Daoy (cell line): ENCODE results near the gene CHD8. TPM values are rescaled to one million over a fixed set of nuclear protein-coding genes. Genes with fewer than 3 reads are reported as not detected.
"Not testable (repeated sequence)": the region's sequence is repeated elsewhere in the genome, so short reads cannot be mapped to it uniquely, and the experiment has no call there.

Experiments used
- DNase-seq: peaks from one replicate; pipeline ENCODE4 v3.0.0-alpha.2; 2015; ENCODE audit warnings: low read depth
- total RNA-seq: library from RNA; depleted of rRNA; stranded (reverse); fragments of >200 nt; shearing (Covaris generic); gene quantifications from 2 replicates; pipeline ENCODE4 v1.2.3, GENCODE V29; 2014

CHD8 gene
- total RNA-seq, 1 experiment from 2014 or later: 42.6 TPM

GRCh38 chr14:21436567-21437062, 19.3 kb downstream of the CHD8 start:
- no peak for DNase-seq

DNA sequence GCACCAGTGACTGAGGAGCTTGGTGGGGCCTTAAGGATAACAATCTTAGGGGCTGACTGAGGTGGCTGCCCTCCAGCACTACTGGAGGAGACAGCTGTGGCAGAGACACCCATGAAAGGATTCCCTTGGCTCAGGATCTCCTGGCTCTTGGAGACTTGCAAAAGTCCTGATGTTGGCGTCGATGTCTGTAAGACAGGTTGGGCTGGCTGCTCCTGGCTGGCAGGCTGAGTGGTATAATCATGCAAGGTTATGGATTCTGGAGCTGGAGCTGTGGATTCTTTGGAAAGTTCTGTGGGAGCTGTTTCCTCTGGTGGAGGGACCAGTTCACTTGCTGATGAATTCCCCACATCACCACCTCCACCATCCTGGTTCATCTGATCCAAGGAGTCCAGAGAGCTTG, 24.8 kb downstream of the CHD8 start:
- DNase-seq: no peak

- DNase-seq: peak; percentile 10
Observed at GRCh38 chr14:21428930-21429329, 27.0 kb downstream of the CHD8 start.

GRCh38 chr14:21426692-21427091, 29.2 kb downstream of the CHD8 start:
- no peak for DNase-seq

GRCh38 chr14:21419528-21419927, 36.4 kb downstream of the CHD8 start:
- no peak for DNase-seq

- no peak for DNase-seq
Observed at GRCh38 chr14:21415329-21415728, 40.6 kb downstream of the CHD8 start.

- no peak for DNase-seq
Observed at GRCh38 chr14:21414137-21414631, 41.7 kb downstream of the CHD8 start.

DNA sequence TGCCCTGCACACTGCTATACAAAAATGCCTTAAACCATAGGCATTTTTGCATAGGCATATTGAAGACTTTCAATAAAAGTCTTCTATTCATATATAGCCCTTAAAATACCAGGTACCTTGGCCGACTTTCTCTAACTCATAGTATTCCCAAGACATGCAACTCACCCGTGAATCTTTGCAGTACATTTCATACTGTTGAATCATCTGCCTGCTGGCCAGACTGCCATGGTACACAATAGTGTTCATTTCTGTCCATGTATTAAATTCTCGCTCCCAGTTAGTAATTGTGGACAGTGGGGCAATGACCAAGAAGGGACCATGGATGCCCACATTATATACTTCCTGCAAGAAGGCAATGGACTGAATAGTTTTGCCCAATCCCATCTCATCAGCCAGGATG, 47.8 kb downstream of the CHD8 start:
- DNase-seq: peak; percentile 29

DNA sequence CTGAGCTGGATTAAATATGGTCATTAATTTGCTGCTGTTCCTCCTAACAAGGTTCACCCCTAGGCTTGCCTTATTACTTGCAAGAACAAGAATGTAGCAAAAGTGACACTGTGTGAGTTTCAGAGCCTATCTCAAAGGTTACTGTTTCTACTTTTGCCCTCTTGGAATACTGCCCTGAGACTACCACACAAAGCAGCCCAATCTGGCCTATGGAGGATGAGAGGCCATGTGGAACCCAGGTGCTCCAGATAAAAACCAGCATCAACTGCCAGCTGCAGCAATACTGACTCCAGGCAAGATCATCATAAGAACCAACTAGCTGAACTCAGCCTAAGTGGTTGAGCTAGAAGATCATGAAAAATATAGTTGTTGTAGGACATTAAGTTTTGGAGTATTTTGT, 49.7 kb downstream of the CHD8 start:
- no peak for DNase-seq

- DNase-seq: no peak
Observed at GRCh38 chr14:21405097-21405496, 50.8 kb downstream of the CHD8 start.

- DNase-seq: no peak
Observed at GRCh38 chr14:21399311-21399870, 56.5 kb downstream of the CHD8 start.

GRCh38 chr14:21398901-21399300, 57.0 kb downstream of the CHD8 start:
- no peak for DNase-seq

GRCh38 chr14:21395450-21395849, 60.5 kb downstream of the CHD8 start:
- no peak for DNase-seq

DNA sequence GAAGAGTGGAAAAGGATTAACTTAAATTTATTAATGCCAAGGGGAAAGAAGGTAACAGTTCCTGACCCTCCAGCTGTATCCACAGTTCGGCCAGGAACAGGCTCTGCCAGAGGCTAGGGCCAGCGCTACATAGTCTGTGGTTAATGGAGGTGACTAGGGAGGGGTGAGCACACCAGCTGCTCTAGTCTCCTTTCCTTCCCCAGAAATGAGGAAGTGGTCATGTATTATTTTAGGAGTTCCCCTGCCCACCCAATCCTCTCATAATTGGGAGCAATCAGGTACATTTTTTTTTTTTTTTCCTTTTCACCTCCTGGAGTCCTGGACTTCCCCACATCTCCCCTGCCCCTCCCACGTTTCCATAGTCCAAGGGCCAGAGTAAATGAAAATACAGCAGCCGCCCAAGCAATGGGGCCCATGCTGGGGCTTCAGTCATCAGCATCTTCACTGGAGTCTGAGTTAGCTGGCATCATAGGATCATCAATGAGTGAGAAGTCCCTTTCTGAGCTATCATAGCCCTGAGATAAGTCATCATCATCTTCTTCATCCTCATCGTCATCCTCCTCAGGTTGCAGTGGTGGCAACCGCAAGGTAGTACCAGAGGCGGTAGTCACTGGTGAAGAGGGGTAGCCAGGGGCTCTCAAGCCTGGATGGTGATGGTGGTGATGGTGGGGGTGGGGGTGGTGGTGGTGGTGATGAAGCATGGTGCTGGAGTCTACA, 70.6 kb downstream of the CHD8 start:
- no peak for DNase-seq

- no peak for DNase-seq
Observed at GRCh38 chr14:21384494-21384851, 71.5 kb downstream of the CHD8 start.

DNA sequence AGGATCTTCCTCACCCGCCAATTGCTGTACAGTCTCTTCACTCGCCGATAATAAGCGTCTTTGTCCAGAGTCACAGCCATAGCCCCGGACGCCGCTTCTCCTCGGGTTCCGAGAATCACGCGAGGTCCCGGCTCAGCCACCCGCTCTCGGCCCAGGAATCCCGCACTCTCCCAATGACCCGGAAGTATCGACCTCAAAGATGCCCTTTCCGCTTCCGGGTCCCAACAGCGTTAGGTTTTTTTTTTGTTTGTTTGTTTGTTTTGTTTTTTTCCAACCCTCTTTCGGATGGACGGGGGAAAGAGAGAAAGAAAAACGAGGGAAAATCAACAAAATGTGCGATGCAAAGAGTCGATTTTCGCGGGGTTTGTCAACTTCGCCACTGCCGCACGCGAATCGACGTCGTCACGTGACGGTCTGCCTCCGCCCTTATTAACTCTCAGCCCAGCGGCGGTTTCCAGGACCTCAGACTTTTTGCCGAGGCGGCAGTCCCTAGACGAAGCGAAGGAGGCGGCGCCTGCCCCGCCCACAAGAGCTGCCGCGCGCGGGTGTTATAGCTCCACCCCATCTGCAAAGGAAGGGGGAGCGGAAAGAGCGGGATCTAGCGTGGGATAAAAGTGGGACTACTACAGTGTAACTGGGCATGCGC, 72.0 kb downstream of the CHD8 start, which contains the start of gene SUPT16H:
TSS of gene SUPT16H (minus strand) at position 172 of the 646 bp plus-strand sequence. CDS start at position 80, 92 bp downstream.
- DNase-seq: peak; percentile 98

DNA sequence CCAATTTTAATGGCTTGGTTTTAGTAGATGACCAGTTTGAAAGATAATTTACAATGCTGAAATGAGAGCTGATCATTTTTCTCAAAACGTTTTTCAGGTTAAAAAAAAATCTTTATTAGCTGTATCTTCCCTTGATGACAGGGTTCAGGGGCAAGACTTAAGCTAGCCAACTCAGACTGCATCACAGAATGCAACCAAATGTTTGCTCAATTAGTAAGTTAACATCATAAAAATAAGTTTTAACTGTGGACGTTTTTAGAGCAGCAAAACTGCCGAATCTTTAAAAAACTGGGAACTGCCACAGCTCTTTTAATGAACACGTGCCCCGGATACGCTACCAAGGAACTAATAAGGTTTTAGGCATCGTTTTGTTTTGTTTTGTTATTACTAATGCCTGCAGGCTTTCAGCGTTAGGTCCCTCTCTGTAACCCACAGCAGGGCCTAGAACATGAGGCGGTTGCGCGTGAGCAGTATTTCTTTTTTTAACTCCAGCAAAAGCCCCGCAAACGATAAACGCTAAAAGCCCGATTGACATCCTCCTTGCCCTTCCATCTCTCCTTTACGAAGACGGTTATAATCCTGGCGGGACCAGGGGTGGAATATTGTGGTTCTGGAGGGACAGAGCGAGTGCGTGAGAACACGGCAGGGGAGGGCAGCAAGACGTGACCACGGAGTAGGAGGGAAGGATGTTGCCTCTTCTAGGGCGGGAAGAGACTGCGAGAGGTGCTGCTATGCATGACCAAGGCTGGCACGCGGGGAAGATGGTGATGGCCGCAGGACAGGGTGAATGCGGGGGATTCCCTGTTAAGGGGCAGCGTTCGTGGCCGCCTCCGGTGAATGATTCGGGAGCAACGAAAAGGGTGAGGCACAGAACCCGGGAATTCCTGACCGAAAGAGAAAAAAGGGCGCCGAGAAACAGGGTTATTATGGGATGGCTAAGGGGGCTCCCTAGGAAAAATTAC, 72.8 kb downstream of the CHD8 start:
- DNase-seq: peak; percentile 80

GRCh38 chr14:21382095-21382494, 73.8 kb downstream of the CHD8 start:
- no peak for DNase-seq

GRCh38 chr14:21379338-21379737, 76.6 kb downstream of the CHD8 start:
- DNase-seq: no peak

GRCh38 chr14:21373980-21374379, 81.9 kb downstream of the CHD8 start:
- no peak for DNase-seq

- DNase-seq: not testable (repeated sequence)
Observed at GRCh38 chr14:21372814-21373213, 83.1 kb downstream of the CHD8 start.
